HEK293T (cell line): ENCODE measurements around the gene OR10H2.

Experiments used
- ELF4 ChIP-seq: fragments of 450-650 bp; IDR thresholded peaks from 2 replicates; pipeline ENCODE4 v1.6.1; 2017; ENCODE audit warnings: antibody characterized with exemption
- FOXK2 ChIP-seq: fragments of 450-650 bp; IDR thresholded peaks from 2 replicates; pipeline ENCODE4 v1.6.1; 2016; ENCODE audit warnings: mild to moderate bottlenecking

DNA sequence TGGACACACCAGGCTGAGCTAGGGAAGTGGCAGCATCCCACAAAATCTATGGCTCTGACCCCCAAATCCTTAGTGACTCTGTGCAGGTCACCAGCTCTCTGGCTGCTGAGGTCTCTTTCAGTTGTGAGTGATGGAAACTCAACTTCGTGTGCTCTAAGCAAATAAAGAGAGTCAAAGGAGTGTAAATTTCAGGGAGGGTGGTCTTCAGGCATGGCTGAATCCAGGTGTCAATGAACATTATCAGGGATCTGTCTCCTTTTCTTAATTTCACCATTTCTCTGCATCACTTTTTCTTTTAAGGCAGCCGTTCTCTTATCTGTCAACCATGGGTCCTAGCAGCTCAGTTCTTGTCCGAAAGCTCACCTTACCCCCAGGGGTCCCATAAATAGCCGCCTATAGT, 48.7 kb upstream of the OR10H2 start:
- TF ChIP-seq ELF4 (no peak), FOXK2 (no peak)
